Measurements from ENCODE around the gene PHF5A. TPM values are rescaled to one million over a fixed set of nuclear protein-coding genes. Genes with fewer than 3 reads are reported as not detected.

Gene PHF5A
- total and polyA plus RNA-seq, 2 of the 8 experiments (the other 6 are each of a cell fraction or from before 2014, with no cell fraction given): 119 to 135 TPM

GRCh38 chr22:41481925-41482318 lies 13.4 kb upstream of the PHF5A start:
- no peak overlapping the region for H3K56ac ChIP-seq (replicated peaks; ENCODE audit: insufficient read length, low read depth, low read length)
- H3K4me2 ChIP-seq (ENCODE audit: insufficient read depth in 1 of 2, low read depth in 2 of 2, low read length in 2 of 2): peak overlapping the region; percentile 57 to 67
- H3K18ac ChIP-seq (ENCODE audit: extremely low read depth, low read length): no peak overlapping the region
- 26% methylated on average over 5 of the region's 5 CpGs; no CpG with 5 or more reads in 1 of the 2 experiments for WGBS, 2 experiments (ENCODE audit: extremely low coverage in 1 of 2, insufficient coverage in 1 of 2, insufficient read length in 1 of 2, insufficient replicate concordance in 2 of 2, low coverage in 1 of 2, low lambda C conversion rate in 2 of 2, missing lambda C conversion rate in 1 of 2)
- H2BK20ac ChIP-seq (ENCODE audit: low read length): no peak overlapping the region
- H3K27ac ChIP-seq (ENCODE audit: low read depth, low read length): peak overlapping the region; percentile 54; the same call in 1 of the 2 replicates
- H3K14ac ChIP-seq (ENCODE audit: insufficient read length): no peak overlapping the region
- peak overlapping the region; percentile 39 for H4K5ac ChIP-seq (ENCODE audit: insufficient read length, low read depth, low read length)
- H2BK5ac ChIP-seq (ENCODE audit: low read depth, low read length): no peak overlapping the region
- ChIA-PET POLR2A (ENCODE audit: partially characterized antibody) (interaction anchor here (0.6 to 30.6 kb wide), 11 partner anchors 8 to 101 kb away, joined by 3 to 887 read pairs (median 6); partner anchors contain the start of genes ACO2, PHF5A, TEF and TOB2), CTCF (ENCODE audit: partially characterized antibody) (interaction anchor here (0.6 to 7.8 kb wide), 9 partner anchors 9 to 86 kb away, joined by 3 to 79 read pairs (median 10); partner anchors contain the start of genes ACO2 and PHF5A)
- no peaks in the 10 kb centered on the region for H3K23me2 ChIP-seq (ENCODE audit: low read depth, low read length)
- H3K36me3 ChIP-seq (ENCODE audit: control insufficient read depth in 2 of 4, insufficient read depth in 4 of 4, low read length in 3 of 4): no peaks in the 10 kb centered on the region; a peak in 1 of 8 replicates
- DNase-seq (ENCODE audit: low read depth in 1 of 2, low spot score in 2 of 2) (peak; percentile 44 to 78), FAIRE-seq (peak; percentile 87)
- no peak overlapping the region for H4K8ac ChIP-seq (ENCODE audit: extremely low read depth, insufficient read depth, low read length)
- H2BK15ac ChIP-seq (ENCODE audit: low read length): no peak overlapping the region
- H3K4me3 ChIP-seq (ENCODE audit: extremely low read depth in 1 of 4, insufficient read depth in 2 of 4, low read depth in 3 of 4, low read length in 4 of 4): peak overlapping the region in 1 of 4 experiments; percentile 15; a peak in 2 of 8 replicates
- H3K23ac ChIP-seq (ENCODE audit: insufficient read length): no peak overlapping the region
- no peaks in the 10 kb centered on the region for H3K9me3 ChIP-seq (ENCODE audit: insufficient read depth in 2 of 2, low read depth in 1 of 2, low read length in 1 of 2)
- H3K79me2 ChIP-seq (ENCODE audit: control insufficient read depth in 1 of 2, insufficient read depth in 2 of 2, low read length in 2 of 2): peaks cover 3 to 72% of the 10 kb centered on the region in 2 experiments; a peak in 3 of 4 replicates
- peaks cover 28% of the 10 kb centered on the region for H3K79me1 ChIP-seq (ENCODE audit: low read depth, low read length)
- H2BK12ac ChIP-seq (ENCODE audit: low read depth, low read length): peak overlapping the region; percentile 10; the same call in 1 of the 2 replicates
- H3K4ac ChIP-seq (replicated peaks; ENCODE audit: insufficient read length, low read depth, low read length): no peak overlapping the region
- H2AFZ ChIP-seq (ENCODE audit: low read length): no peak overlapping the region
- no peak overlapping the region for H2AK5ac ChIP-seq (ENCODE audit: low read depth, low read length)
- H3K9ac ChIP-seq (replicated peaks in 1 of 4; ENCODE audit: extremely low read depth in 1 of 4, low read depth in 3 of 4, low read length in 3 of 4): 0 out of 7 replicates have a peak overlapping the region, but pooled peaks of 1 of the 4 experiments have one; percentile 26
- H4K20me1 ChIP-seq (replicated peaks in 1 of 2; ENCODE audit: control insufficient read depth in 1 of 2, insufficient read depth in 2 of 2, low read length in 2 of 2): peaks cover 4 to 24% of the 10 kb centered on the region in 2 experiments
- H3K4me1 ChIP-seq (replicated peaks in 1 of 4; ENCODE audit: control insufficient read depth in 3 of 4, insufficient read depth in 4 of 4, low read length in 3 of 4): peaks cover 24 to 39% (median 26%) of the 10 kb centered on the region in 4 experiments
- H3K27me3 ChIP-seq (replicated peaks in 1 of 4; ENCODE audit: control insufficient read depth in 3 of 4, extremely low read depth in 1 of 4, insufficient read depth in 3 of 4, low read length in 3 of 4): no peaks in the 10 kb centered on the region
- no peak overlapping the region for H2BK120ac ChIP-seq (replicated peaks; ENCODE audit: low read depth, low read length)
- H4K91ac ChIP-seq (replicated peaks; ENCODE audit: insufficient read length, low read length): no peak overlapping the region
- TF ChIP-seq BACH1 (IDR thresholded peaks at IDR 0.05; ENCODE audit: low read length) (no peak), CTCF (IDR thresholded peaks at IDR 0.05; ENCODE audit: control extremely low read depth in 1 of 3, insufficient read depth in 1 of 3, low read depth in 1 of 3, low read length in 3 of 3) (no peak), ATF3 (IDR thresholded peaks at IDR 0.05; ENCODE audit: insufficient read depth, low read depth, low read length) (no peak), SAP30 (IDR thresholded peaks at IDR 0.05; ENCODE audit: insufficient read depth, insufficient replicate concordance, low read length) (no peak), CBX8 (IDR thresholded peaks at IDR 0.05; ENCODE audit: borderline replicate concordance, low read depth, low read length) (no peak), SUZ12 (IDR thresholded peaks at IDR 0.05; ENCODE audit: low read length) (no peak), USF2 (IDR thresholded peaks at IDR 0.05; ENCODE audit: low read length) (no peak), SIRT6 (IDR thresholded peaks at IDR 0.05; ENCODE audit: low read length) (no peak)

Data from H1 (cell line).